GM18951 (cell line): ENCODE results near the gene RAB3GAP2.
"Not testable (repeated sequence)": the region's sequence is repeated elsewhere in the genome, so short reads cannot be mapped to it uniquely, and the experiment has no call there.

Source experiments
- POLR2A ChIP-seq: IDR thresholded peaks from 4 replicates; pipeline ENCODE4 v1.6.1; 2011; ENCODE audit warnings: mild to moderate bottlenecking; ENCODE audit not compliant: insufficient read length, insufficient read depth; ENCODE audit errors: extremely low read depth
- in situ Hi-C: fragments of 300-500 bp; cut with MboI; formaldehyde crosslinking; loops from one replicate; pipeline ENCODE4 v1.12.0; 2022; ENCODE audit warnings: low sequenced_read_pairs, mixed read lengths, inconsistent platforms; ENCODE audit not compliant: unreplicated experiment

The RAB3GAP2 gene

DNA sequence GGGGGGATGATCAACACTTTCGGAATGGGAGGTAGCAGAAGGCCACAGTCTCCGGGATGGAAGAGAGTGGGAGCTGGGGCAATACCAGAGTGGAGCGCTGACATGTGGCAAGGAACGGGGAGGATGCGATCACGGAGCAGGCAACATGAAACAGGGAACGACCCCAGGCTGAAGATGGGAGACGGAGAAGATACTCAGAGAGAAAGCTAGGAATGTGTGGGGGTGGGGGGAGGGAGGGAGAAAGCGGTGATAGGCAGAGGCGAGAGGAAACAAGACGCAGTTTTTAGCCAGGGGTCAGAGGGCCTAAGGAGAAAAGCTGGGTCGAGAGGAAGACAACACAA is 577 bp downstream of the RAB3GAP2 start:
- in situ Hi-C loops = no loop called here

DNA sequence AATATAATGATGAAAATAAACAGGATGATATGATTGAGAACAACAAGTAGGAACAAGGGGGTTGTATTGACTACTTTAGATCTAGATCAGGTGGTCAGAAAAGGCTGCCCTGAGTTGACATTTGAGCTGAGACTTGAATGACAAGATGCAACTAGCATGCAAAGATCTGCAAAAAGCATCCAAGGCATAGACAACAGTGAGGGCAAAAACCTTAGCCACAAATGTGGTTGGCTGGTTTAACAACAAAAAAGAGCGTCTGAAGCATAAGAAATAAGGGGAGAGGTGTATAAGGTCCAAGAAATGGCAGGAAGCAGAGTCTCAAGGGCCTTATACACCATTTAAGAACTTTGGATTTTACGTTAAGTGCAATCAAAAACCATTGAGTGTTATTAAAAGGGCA is 3.2 kb downstream of the RAB3GAP2 start:
- no peak for TF ChIP-seq POLR2A

More for the DNA sequence above, 577 bp downstream of the RAB3GAP2 start:
- TF ChIP-seq POLR2A = no peak

DNA sequence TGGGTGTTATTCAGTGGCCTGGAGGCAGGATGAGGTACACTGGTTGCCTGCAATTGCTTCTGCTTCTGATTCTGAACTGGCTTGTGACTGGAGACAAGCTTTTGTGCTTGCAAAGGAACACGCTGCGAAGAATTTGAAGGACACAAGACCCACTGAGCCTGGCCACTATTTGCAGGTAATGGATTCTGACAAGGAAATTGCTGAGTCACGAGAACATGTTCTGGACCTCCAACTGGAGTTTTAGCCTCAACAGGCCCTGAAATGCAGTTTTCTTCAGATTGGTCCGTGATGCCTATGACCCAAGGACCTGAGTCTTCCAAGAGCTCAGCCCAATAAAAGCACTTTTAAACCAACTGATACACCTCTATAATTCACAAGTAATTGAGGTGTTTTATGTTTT is 4.6 kb downstream of the RAB3GAP2 start:
- TF ChIP-seq POLR2A = no peak
- in situ Hi-C loops = no loop called here

More for the DNA sequence above, 3.2 kb downstream of the RAB3GAP2 start:
- in situ Hi-C loops = no loop called here

DNA sequence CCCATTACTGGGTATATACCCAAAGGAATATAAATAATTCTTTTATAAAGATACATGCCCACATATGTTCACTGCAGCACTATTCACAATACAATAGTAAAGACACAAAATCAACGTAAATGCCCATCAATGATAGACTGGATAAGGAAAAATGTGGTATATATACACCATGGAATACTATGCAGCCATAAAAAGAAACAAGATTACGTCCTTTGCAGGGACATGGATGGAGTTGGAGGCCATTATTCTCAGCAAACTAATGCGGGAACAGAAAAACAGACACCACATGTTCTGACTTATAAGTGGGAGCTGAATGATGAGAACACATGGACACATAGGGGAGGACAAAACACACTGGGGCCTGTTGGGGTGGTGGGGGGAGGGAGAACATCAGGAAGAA is 12.0 kb downstream of the RAB3GAP2 start:
- in situ Hi-C loops = not testable (repeated sequence)

DNA sequence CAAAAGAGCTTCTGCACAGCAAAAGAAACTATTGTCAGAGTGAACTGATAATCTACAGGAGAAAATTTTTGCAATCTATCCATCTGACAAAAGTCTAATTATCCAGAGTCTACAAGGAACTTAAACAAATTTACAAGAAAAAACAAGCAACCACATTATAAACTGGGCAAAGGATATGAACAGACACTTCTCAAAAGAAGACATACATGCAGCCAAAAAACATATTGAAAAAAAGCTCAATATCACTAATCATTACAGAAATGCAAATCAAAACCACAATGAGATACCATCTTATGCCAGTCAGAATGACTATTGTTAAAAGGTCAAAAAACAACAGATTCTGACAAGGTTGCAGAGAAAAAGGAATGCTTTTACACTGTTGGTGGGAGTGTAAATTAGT is 12.5 kb downstream of the RAB3GAP2 start:
- in situ Hi-C loops = not testable (repeated sequence)

DNA sequence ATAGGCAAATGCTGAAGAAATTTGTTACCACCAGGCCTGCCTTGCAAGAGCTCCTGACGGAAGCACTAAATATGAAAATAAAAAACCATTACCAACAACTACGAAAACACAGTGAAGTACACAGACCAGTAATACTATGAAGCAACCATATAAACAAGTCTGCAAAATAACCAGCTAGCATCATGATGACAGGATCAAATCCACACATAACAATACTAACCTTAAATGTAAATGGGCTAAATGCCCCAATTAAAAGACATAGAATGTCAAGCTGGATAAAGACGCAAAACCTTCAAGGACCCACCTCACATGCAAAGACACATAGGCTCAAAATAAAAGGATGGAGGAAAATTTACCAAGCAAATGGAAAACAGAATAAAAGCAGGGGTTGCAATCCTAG is 16.1 kb downstream of the RAB3GAP2 start:
- in situ Hi-C loops = not testable (repeated sequence)

DNA sequence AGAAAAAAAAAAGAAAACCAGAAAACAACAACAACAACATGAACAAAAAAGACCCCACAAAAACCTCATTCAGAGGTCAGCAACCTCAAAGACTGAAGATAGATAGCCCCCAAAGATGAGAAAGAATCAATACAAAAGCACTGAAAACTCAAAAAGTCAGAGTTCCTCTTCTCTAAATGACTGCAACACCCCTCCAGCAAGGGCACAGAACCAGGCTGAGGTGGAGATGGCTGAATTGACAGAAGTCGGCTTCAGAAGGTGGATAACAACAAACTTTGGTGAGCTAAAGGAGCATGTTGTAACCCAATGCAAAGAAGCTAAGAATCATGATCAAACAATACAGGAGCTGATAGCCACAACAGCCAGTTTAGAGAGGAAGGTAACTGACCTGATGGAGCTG is 17.0 kb downstream of the RAB3GAP2 start:
- in situ Hi-C loops = no loop called here
- TF ChIP-seq POLR2A = no peak

DNA sequence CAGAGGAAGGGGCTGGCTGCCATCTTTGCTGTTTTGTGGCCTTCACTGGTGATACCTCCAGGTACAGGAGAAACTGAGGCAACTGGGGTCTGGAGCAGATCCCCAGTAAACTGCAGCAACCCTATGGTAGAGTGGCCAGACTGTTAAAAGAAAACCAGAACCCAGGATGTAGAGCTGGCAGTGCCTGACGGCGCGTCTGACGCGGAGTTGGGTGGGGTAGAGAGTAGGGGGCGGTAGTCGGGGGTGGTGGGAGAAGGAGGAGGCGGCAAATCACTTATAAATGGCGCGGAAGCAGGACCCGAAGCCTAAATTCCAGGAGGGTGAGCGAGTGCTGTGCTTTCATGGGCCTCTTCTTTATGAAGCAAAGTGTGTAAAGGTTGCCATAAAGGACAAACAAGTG is 19.0 kb downstream of the RAB3GAP2 start:
- in situ Hi-C loops = not testable (repeated sequence)

DNA sequence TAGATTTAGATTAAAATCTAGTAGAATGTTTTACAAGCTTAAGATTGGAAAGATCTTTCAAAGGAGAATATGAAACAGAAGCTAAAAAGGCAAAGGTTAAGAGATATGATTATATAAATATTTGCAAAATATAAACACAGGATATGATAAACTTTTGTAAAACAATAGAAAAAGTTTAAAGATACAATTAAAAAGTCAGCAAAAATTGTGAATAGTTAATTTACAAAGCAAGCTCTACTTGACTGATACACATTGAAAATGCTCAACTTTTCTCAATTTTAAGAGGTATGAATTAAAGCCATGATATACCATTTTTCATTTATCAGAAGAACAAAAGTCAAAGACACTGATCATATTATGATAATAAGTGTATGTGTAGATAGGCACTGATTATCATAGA is 21.0 kb downstream of the RAB3GAP2 start:
- in situ Hi-C loops = no loop called here
- no peak for TF ChIP-seq POLR2A

DNA sequence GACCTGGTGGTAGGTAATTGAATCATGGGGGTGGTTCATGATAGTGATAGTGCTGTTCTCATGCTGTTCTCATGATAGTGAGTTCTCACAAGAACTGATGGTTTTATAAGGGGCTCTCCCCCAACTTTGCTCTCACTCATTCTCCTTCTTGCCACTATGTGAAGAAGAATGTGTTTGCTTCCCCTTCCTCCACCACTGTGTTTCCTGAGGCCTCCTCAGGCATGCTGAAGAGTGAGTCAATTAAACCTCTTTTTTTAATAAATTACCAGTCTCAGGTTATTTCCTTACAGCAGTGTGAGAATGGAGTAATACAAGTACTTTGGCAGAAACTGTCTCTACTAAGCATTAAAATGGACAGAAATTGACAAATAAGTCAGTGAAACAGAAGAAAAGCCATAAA is 21.6 kb downstream of the RAB3GAP2 start:
- in situ Hi-C loops = no loop called here
- no peak for TF ChIP-seq POLR2A

DNA sequence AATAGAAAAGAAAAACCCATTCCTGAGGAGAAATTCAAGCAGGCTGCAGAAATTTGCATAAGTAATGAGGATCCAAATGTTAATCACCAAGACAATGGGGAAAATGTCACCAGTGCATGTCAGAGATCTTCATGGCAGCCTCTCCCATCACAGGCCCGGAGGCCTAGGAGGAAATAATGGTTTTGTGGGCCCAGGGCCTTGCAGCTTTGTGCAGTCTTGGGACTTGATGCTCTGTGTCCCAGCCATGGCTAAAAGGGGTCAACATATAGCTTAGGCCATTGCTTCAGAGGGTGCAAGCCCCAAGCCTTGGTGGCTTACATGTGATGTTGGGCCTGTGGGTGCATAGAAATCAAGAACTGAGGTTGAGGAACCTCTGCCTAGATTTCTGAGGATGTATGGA is 22.7 kb downstream of the RAB3GAP2 start:
- in situ Hi-C loops = no loop called here
- no peak for TF ChIP-seq POLR2A

DNA sequence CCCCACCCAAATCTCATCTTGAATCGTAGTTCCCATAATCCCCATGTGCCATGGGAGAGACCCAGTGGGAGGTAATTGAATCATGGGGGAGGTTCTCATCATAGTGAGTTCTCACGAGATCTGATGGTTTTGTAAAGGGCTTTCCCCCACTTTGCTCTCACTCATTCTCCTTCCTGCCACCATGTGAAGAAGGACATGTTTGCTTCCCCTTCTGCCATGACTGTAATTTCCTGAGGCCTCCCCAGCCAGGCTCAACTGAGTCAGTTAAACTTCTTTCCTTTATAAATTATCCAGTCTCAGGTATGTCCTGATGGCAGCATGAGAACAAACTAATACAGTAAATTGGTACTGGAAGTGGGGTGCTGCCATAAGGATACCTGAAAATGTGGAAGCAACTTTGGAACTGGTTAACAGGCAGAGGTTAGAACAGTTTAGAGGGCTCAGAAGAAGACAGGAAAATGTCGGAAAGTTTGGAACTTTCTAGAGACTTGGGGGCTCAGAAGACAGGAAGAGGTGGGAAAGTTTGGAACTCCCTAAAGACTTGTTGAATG is 23.5 kb downstream of the RAB3GAP2 start:
- in situ Hi-C loops = not testable (repeated sequence)

DNA sequence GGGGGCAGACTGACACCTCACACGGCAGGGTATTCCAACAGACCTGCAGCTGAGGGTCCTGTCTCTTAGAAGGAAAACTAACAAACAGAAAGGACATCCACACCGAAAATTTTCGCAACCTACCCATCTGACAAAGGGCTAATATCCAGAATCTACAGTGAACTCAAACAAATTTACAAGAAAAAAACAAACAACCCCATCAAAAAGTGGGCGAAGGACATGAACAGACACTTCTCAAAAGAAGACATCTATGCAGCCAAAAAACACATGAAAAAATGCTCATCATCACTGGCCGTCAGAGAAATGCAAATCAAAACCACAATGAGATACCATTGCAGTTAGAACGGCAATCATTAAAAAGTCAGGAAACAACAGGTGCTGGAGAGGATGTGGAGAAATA is 26.4 kb downstream of the RAB3GAP2 start:
- in situ Hi-C loops = not testable (repeated sequence)

DNA sequence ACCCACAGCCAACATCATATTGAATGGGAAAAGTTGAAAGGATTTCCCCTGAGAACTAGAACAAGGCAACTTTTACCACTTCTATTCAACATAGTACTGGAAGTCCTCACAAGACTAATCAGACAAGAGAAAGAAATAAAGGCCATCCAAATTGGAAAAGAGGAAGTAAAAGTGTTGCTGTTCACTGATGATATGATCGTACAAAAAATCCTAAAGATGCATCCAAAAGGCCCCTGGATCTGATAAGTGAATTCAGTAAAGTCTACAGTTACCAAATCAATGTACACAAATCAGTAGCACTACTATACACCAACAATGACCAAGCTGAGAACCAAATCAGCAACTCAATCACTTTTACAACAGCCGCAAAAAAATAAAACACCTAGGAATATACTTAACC is 28.3 kb downstream of the RAB3GAP2 start:
- TF ChIP-seq POLR2A = no peak
- in situ Hi-C loops = no loop called here

DNA sequence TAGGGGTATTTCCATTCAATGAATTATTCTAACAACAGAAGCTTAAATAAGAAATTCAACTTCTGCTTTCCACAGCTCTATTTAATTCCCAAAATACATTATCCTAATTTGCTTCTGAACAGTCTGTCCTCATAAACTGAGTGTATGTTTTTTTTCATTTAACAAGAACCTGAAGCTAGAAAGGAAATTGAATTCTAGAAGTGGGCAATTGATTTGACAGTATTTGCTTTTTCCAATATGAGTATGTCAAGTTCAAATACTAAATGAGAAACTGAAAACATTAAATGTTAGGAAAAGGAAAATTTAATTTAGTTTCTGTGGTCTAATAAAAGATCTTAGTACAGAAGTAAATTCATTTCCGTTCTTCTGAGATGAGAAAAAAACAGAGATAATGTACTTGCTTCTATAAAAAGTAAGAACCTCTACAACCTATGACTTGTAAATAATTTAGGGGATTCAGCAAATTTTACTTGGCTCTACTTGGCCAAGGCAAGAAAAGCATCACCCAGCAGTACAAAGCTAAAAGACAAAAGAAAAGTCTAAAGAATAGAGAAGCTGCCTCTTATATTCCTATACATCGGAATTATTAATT is 31.1 kb downstream of the RAB3GAP2 start:
- no peak for TF ChIP-seq POLR2A
- in situ Hi-C loops = no loop called here
